Measurements from ENCODE around the gene IL17RA.

DNA sequence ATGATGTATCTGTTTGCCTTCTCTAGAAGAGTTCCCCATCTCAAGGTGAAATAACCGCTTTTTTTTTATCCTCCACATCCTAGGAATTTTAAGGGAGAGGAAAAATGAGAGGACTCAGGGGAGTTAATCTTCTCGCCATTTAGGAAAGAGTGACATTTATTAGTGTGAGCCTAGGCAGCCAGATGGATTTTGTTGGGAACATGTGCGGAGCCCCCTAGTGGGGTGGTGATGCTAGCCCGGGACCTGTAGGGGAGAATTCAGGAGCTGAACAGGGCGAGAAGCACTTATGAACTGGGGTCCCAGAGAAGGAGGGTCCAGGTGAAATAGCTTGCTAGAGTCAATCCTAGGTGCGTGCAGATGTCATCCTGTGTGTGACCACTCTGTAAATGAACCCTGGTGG, 10.7 kb downstream of the IL17RA start:
- TF ChIP-seq, protein P1, sequence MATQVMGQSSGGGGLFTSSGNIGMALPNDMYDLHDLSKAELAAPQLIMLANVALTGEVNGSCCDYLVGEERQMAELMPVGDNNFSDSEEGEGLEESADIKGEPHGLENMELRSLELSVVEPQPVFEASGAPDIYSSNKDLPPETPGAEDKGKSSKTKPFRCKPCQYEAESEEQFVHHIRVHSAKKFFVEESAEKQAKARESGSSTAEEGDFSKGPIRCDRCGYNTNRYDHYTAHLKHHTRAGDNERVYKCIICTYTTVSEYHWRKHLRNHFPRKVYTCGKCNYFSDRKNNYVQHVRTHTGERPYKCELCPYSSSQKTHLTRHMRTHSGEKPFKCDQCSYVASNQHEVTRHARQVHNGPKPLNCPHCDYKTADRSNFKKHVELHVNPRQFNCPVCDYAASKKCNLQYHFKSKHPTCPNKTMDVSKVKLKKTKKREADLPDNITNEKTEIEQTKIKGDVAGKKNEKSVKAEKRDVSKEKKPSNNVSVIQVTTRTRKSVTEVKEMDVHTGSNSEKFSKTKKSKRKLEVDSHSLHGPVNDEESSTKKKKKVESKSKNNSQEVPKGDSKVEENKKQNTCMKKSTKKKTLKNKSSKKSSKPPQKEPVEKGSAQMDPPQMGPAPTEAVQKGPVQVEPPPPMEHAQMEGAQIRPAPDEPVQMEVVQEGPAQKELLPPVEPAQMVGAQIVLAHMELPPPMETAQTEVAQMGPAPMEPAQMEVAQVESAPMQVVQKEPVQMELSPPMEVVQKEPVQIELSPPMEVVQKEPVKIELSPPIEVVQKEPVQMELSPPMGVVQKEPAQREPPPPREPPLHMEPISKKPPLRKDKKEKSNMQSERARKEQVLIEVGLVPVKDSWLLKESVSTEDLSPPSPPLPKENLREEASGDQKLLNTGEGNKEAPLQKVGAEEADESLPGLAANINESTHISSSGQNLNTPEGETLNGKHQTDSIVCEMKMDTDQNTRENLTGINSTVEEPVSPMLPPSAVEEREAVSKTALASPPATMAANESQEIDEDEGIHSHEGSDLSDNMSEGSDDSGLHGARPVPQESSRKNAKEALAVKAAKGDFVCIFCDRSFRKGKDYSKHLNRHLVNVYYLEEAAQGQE (IDR thresholded peaks at IDR 0.05; ENCODE audit: insufficient read depth in 1 of 2, low read depth in 2 of 2, low read length in 2 of 2): no peak
- no peak for TF ChIP-seq SIN3A (IDR thresholded peaks at IDR 0.05; ENCODE audit: borderline replicate concordance, insufficient read depth, low read length)
